Ramos (cell line): ENCODE results near the gene MAPK8.
"Not testable (repeated sequence)": the region's sequence is repeated elsewhere in the genome, so short reads cannot be mapped to it uniquely, and the experiment has no call there.

Experiments used
- in situ Hi-C: fragments of 300-500 bp; cut with MboI; formaldehyde crosslinking; loops from one replicate; pipeline ENCODE4 v1.14.3; 2022; ENCODE audit warnings: low sequenced_read_pairs; ENCODE audit not compliant: unreplicated experiment

Gene MAPK8

GRCh38 chr10:48332166-48332870 lies 25.8 kb downstream of the MAPK8 start:
- in situ Hi-C loops, result no loop called here

DNA sequence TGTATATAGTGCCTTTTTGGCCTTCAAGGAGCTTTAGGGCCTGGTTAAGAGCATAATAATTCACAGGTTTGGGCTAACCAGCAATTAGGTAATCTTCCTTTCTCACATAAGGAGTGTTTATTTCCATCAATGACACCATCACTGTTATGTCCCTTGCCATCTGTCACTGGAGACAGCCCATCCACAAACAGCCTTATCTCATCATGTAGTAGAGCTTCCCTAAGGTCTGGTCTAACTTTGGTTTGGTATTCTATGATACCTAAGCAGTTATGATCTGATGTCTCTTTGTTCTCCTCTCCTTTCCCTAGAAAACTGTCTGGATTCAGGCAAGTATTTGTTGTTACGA lies 26.4 kb downstream of the MAPK8 start:
- in situ Hi-C loops, result no loop called here

- in situ Hi-C loops, result no loop called here
Measured at GRCh38 chr10:48333856-48334255, 27.4 kb downstream of the MAPK8 start.

DNA sequence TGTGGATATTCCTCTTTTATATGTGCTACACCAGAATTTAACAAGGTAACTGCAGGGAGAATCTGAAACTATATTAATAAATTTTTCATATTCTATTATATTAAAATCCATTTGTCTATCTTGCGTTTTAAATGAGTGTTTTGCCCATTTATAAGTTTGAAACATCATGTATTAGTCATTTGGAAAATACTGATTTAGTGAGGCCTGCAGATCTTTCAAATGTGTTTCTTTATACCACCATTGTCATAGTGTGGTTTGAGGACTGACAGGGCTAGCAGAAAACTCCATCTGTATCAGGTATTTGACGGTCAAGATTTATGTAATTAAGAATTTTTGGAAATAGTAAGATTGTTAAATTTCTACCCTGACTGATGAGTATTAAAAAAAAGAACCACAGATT lies 29.3 kb downstream of the MAPK8 start:
- in situ Hi-C loops, result no loop called here

DNA sequence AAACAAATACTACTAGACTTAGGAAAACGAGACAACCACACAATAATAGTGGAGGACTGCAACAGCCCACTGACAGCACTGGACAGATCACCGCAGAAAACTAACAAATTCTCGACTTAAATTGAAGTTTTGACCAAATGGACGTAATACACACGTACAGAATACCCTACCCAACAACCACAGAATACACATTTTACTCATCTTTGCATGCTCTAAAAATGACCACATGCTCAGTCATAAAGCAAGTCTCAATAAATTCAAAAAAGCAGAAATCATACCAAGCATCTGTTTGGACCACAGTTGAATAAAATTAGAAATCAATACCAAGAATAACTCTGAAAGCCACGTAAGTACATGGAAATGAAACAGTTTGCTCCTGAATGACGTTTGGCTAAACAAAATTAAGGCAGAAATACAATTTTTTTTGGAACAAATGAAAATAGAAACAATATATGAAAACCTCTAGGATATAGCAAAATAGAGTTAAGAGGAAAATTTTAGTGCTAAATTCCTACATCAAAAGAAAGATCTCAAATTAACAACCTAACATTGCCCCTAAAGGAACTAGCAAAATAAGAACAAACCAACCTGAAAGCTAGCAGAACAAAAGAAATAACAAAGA lies 30.6 kb downstream of the MAPK8 start:
- in situ Hi-C loops, result no loop called here

GRCh38 chr10:48340734-48341133 lies 34.3 kb downstream of the MAPK8 start:
- in situ Hi-C loops, result no loop called here

GRCh38 chr10:48343106-48343505 lies 36.6 kb downstream of the MAPK8 start:
- in situ Hi-C loops, result no loop called here

- in situ Hi-C loops, result no loop called here
Measured at GRCh38 chr10:48343921-48344598, 37.6 kb downstream of the MAPK8 start.

- in situ Hi-C loops, result not testable (repeated sequence)
Measured at GRCh38 chr10:48346248-48346647, 39.8 kb downstream of the MAPK8 start.

DNA sequence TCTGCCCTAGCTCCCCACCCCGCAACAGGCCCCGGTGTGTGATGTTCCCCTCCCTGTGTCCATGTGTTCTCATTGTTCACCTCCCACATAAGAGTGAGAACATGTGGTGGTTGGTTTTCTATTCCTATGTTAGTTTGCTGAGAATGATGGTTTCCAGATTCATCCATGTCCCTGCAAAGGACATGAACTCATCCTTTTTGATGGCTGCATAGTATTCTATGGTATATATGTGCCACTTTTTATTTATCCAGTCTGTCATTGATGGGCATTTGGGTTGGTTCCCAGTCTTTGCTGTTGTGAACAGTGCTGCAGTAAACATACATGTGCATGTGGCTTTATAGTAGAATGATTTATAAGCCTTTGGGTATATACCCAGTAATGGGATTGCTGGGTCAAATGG lies 41.1 kb downstream of the MAPK8 start:
- in situ Hi-C loops, result not testable (repeated sequence)

- in situ Hi-C loops, result not testable (repeated sequence)
Measured at GRCh38 chr10:48347943-48348342, 41.5 kb downstream of the MAPK8 start.

DNA sequence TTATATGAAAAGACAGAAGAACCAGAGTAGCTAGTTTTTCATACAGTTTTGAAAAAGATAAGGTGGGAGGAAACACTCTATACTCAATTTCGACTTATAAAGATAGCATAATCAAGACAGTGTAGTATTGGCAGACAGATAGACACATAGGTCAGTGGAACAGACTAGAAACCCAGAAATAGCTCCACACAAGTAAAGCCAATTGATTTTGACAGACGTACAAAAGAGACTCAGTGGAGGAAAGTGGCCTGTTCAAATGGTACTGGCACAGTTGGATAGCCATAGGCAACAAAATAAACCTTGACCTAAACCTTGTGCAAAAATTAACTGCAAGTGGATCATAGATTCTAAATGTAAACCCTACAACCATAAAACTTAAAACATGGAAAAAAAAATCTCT lies 46.8 kb downstream of the MAPK8 start:
- in situ Hi-C loops, result no loop called here

DNA sequence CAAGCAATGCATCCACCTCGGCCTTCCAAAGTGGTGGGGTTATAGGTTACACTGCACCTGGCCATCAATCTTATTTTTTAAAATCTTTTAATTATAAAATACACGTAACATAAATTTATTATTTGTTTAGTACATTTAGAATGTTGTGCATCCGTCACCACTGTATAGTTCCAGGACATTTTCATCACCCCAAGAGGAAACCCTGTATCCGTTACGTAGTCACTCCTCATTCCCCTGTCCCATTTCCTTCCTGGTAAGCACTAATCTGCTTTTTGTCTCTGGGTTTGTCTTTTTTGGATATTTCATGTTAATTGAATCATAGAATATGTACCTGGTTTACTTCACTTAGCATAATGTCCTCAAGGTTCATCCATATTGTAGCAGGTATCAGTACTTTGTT lies 51.2 kb downstream of the MAPK8 start:
- in situ Hi-C loops, result no loop called here

DNA sequence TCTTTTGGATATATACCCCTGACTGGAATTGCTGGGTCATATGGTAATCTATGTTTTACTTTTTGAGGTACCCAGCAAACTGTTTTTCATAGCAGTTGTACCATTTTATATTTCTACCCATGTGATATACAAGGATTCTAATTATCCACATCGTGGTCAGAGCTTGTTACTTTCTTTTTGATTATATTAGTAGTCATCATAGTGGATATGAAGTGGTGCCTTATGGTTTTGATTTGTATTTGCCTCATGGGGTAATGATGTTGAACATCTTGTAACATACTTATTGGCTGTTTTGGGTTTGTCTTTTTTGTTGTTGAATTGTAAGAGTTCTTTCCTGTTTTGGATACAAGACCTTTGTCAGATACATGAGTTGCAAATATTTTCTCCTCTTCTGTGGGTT lies 51.7 kb downstream of the MAPK8 start:
- in situ Hi-C loops, result no loop called here

DNA sequence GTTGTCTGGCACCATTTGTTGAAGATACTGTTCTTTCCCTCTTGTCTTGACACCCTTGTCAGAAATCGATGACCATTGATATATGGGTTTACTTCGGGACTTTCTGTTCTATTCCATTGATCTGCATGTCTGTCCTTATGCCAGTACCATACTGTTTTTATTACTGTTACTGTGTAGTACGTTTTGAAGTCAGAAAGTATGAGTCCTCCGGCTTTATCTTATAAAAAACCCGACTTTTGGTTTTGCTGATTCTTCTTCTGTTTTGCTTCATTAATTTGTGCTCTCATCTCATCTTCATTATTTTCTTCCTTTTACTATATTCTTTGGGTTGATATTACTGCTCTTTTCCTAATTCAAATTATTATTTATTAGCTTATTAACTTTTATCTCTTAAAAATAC lies 52.4 kb downstream of the MAPK8 start:
- in situ Hi-C loops, result no loop called here

GRCh38 chr10:48361176-48361575 lies 54.7 kb downstream of the MAPK8 start:
- in situ Hi-C loops, result loop anchor here (10.0 kb wide), 1 partner anchor 294 kb away; no protein-coding TSS in a partner anchor

DNA sequence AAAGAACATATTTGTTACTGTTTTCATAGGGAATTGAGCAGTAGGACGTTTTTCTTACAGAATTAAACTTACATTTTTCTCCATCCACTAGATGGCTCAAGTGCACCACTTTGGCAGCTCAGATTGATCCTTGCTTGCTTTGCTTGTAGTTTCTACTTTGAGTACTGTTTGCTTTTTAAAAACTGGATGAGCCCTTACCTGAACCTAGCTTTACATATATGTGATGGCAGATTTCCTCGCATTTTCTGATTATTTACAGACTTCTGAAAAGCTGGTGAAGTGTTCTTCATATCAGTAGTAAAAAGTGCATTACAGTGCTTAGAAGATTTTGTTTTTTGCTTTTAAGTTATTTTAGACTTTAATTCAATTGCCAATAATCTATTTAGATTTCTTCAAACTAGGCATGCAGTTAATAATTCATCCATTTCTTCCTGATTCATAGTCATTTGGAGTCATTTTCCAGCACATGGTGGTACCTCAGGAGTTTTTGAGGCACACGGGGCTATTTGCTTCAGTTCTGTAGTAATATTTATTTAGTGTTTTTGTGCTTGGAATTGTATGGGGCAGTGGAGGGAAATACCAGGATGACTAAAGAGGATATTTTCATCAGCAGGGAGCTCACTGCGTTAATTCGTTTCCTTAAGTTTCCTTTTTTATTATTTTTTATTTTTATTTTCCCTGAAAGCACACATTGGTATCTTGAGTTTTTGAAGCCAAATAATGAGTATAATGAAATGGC lies 57.3 kb downstream of the MAPK8 start:
- in situ Hi-C loops, result loop anchor here (10.0 kb wide), 1 partner anchor 291 kb away; no protein-coding TSS in a partner anchor

- in situ Hi-C loops, result loop anchor here (10.0 kb wide), 1 partner anchor 290 kb away; no protein-coding TSS in a partner anchor
Measured at GRCh38 chr10:48364659-48365405, 58.4 kb downstream of the MAPK8 start.

- in situ Hi-C loops, result loop anchor here (10.0 kb wide), 1 partner anchor 289 kb away; no protein-coding TSS in a partner anchor
Measured at GRCh38 chr10:48365668-48366067, 59.2 kb downstream of the MAPK8 start.

- in situ Hi-C loops, result loop anchor here (10.0 kb wide), 1 partner anchor 289 kb away; no protein-coding TSS in a partner anchor
Measured at GRCh38 chr10:48366261-48366660, 59.8 kb downstream of the MAPK8 start.
